ENCODE results near the gene CRELD2. TPM values are rescaled to one million over a fixed set of nuclear protein-coding genes. Genes with fewer than 3 reads are reported as not detected.

Gene CRELD2
- total RNA-seq, 4 donors from 2014 or later: 9.3 to 29.4 (median 21.5) TPM

GRCh38 chr22:49918911-49919881 lies 762 bp downstream of the CRELD2 start:
- Histone ChIP-seq H3K9me3 (no peaks in the 10 kb centered on the region), H3K4me1 (peaks cover 24% of the 10 kb centered on the region), H3K36me3 (peaks cover 17% of the 10 kb centered on the region), H3K27me3 (no peaks in the 10 kb centered on the region), H3K27ac (peak overlapping the region; percentile 91), H3K4me3 (peak overlapping the region; percentile 85)
- TF ChIP-seq POLR2A (IDR thresholded peaks at IDR 0.05) (no peak), CTCF (IDR thresholded peaks at IDR 0.05) (no peak), EP300 (IDR thresholded peaks at IDR 0.05) (no peak), POLR2AphosphoS5 (IDR thresholded peaks at IDR 0.05) (no peak)
- WGBS: 57% methylated on average over 24 of the region's 47 CpGs
- DNase-seq (ENCODE audit: low spot score in 2 of 2): no peak

GRCh38 chr22:49920859-49921258 lies 2.4 kb downstream of the CRELD2 start:
- TF ChIP-seq CTCF (IDR thresholded peaks at IDR 0.05) (no peak), EP300 (IDR thresholded peaks at IDR 0.05) (no peak), POLR2A (IDR thresholded peaks at IDR 0.05) (no peak), POLR2AphosphoS5 (IDR thresholded peaks at IDR 0.05) (no peak)
- H3K27me3 ChIP-seq: no peaks in the 10 kb centered on the region
- H3K4me3 ChIP-seq: no peak overlapping the region
- H3K36me3 ChIP-seq: peaks cover 24% of the 10 kb centered on the region
- H3K27ac ChIP-seq: no peak overlapping the region
- no peaks in the 10 kb centered on the region for H3K9me3 ChIP-seq
- no peak for DNase-seq (ENCODE audit: low spot score in 2 of 2)
- 80% methylated on average over 1 of the region's 18 CpGs for WGBS
- peaks cover 24% of the 10 kb centered on the region for H3K4me1 ChIP-seq

- WGBS: 92% methylated on average over 32 of the region's 35 CpGs
- TF ChIP-seq POLR2A (IDR thresholded peaks at IDR 0.05): no peak
- no peak overlapping the region for H3K4me3 ChIP-seq
- H3K4me1 ChIP-seq: peaks cover 24% of the 10 kb centered on the region
- H3K9me3 ChIP-seq: no peaks in the 10 kb centered on the region
- peaks cover 25% of the 10 kb centered on the region for H3K36me3 ChIP-seq
- H3K27ac ChIP-seq: no peak overlapping the region
- DNase-seq (ENCODE audit: low spot score in 2 of 2): no peak
- no peaks in the 10 kb centered on the region for H3K27me3 ChIP-seq
These were observed 3.3 kb downstream of the CRELD2 start for GRCh38 chr22:49921508-49922278.

GRCh38 chr22:49922484-49922883 lies 4.0 kb downstream of the CRELD2 start:
- H3K36me3 ChIP-seq: peaks cover 25% of the 10 kb centered on the region
- TF ChIP-seq CTCF (IDR thresholded peaks at IDR 0.05): no peak
- no peak for TF ChIP-seq POLR2AphosphoS5 (IDR thresholded peaks at IDR 0.05)
- TF ChIP-seq EP300 (IDR thresholded peaks at IDR 0.05): no peak
- no peak for TF ChIP-seq POLR2A (IDR thresholded peaks at IDR 0.05)

GRCh38 chr22:49922926-49923325 lies 4.5 kb downstream of the CRELD2 start:
- H3K9me3 ChIP-seq: no peaks in the 10 kb centered on the region
- H3K4me3 ChIP-seq: no peak overlapping the region
- no peaks in the 10 kb centered on the region for H3K27me3 ChIP-seq
- no peak for TF ChIP-seq POLR2A (IDR thresholded peaks at IDR 0.05)
- no peak for TF ChIP-seq POLR2AphosphoS5 (IDR thresholded peaks at IDR 0.05)
- no peak for TF ChIP-seq EP300 (IDR thresholded peaks at IDR 0.05)
- no peak for TF ChIP-seq CTCF (IDR thresholded peaks at IDR 0.05)
- H3K4me1 ChIP-seq: peaks cover 14% of the 10 kb centered on the region
- no peak overlapping the region for H3K27ac ChIP-seq
- 93% methylated on average over 23 of the region's 25 CpGs for WGBS
- H3K36me3 ChIP-seq: peaks cover 25% of the 10 kb centered on the region
- DNase-seq (ENCODE audit: low spot score in 2 of 2): no peak

More at GRCh38 chr22:49922484-49922883, 4.0 kb downstream of the CRELD2 start:
- peaks cover 18% of the 10 kb centered on the region for H3K4me1 ChIP-seq
- no peak overlapping the region for H3K4me3 ChIP-seq
- H3K27me3 ChIP-seq: no peaks in the 10 kb centered on the region
- WGBS: 85% methylated on average over 19 of the region's 22 CpGs
- no peak for DNase-seq (ENCODE audit: low spot score in 2 of 2)
- H3K27ac ChIP-seq: no peak overlapping the region
- no peaks in the 10 kb centered on the region for H3K9me3 ChIP-seq

Data from suprapubic skin (tissue), 4 donors.